Neural crest cell (in vitro differentiated cells): Measurements from ENCODE around the gene PRR35. TPM values are rescaled to one million over a fixed set of nuclear protein-coding genes. Genes with fewer than 3 reads are reported as not detected.

ENCODE experiments used
- DNase-seq: peaks from one replicate; pipeline ENCODE4 v3.0.0; 2021; ENCODE audit warnings: low read depth, mixed read lengths, low spot score
- H3K27ac Mint-ChIP-seq: one replicate; pipeline ENCODE4 v1.8.0; 2021; ENCODE audit warnings: mild to moderate bottlenecking, mixed read lengths; ENCODE audit not compliant: unreplicated experiment
- H3K27me3 Mint-ChIP-seq: 2 replicates; pipeline ENCODE4 v1.8.0; 2021; ENCODE audit warnings: low read depth, mild to moderate bottlenecking, mixed read lengths
- H3K36me3 Mint-ChIP-seq: 2 replicates; pipeline ENCODE4 v1.8.0; 2021; ENCODE audit warnings: low read depth, mild to moderate bottlenecking, mixed read lengths
- H3K4me1 Mint-ChIP-seq: 2 replicates; pipeline ENCODE4 v1.8.0; 2021; ENCODE audit warnings: mixed read lengths
- H3K4me3 Mint-ChIP-seq: one replicate; pipeline ENCODE4 v1.8.0; 2021; ENCODE audit warnings: mild to moderate bottlenecking, mixed read lengths
- H3K9me3 Mint-ChIP-seq: 2 replicates; pipeline ENCODE4 v1.8.0; 2021; ENCODE audit warnings: mixed read lengths
- total RNA-seq: library from RNA; stranded (reverse); gene quantifications from 2 replicates; pipeline ENCODE4 v1.2.1, GENCODE V29; 2021
- TF ChIP-seq, protein P1 (sequence below): fragments of 200-600 bp; sonication (generic); conservative IDR thresholded peaks from 2 replicates; pipeline ENCODE4 v1.5.0; 2021; ENCODE audit warnings: antibody characterized with exemption, mild to moderate bottlenecking

PRR35 gene
- total RNA-seq, 1 donor from 2014 or later = not detected

DNA sequence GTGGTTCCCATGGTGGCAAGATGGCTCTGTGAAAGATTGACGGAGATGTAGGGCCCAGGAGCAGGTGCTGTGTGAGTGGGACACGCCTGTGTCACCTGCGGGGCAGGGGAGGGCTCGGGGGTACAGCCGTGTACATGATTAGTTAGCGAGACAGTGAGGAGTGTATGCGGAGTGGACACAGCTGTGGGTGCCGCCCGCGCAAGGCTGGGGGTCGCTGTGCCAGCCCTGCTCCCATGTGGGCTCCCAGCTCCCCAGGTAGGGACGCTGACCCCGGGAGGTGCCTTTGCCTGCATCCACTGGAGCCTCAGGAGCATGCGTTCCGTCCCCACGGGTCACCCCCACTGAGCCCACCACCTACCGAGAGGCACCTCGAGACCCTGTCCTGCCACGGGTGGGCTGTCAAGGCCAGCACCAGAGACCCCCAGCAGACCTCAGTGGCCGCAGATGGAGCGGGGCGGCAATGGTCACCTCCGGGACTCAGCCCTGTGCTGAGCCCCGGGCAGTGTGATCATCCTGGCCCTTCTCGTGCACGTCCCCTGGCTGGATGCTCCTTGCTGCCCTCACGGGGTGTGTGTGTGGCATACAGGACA lies 25.2 kb upstream of the PRR35 start:
- TF ChIP-seq, protein P1, sequence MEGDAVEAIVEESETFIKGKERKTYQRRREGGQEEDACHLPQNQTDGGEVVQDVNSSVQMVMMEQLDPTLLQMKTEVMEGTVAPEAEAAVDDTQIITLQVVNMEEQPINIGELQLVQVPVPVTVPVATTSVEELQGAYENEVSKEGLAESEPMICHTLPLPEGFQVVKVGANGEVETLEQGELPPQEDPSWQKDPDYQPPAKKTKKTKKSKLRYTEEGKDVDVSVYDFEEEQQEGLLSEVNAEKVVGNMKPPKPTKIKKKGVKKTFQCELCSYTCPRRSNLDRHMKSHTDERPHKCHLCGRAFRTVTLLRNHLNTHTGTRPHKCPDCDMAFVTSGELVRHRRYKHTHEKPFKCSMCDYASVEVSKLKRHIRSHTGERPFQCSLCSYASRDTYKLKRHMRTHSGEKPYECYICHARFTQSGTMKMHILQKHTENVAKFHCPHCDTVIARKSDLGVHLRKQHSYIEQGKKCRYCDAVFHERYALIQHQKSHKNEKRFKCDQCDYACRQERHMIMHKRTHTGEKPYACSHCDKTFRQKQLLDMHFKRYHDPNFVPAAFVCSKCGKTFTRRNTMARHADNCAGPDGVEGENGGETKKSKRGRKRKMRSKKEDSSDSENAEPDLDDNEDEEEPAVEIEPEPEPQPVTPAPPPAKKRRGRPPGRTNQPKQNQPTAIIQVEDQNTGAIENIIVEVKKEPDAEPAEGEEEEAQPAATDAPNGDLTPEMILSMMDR = no peak
- no peaks in the 10 kb centered on the region for H3K27me3 Mint-ChIP-seq
- no peak overlapping the region for H3K4me3 Mint-ChIP-seq
- peaks cover 2% of the 10 kb centered on the region for H3K4me1 Mint-ChIP-seq
- no peaks in the 10 kb centered on the region for H3K36me3 Mint-ChIP-seq
- H3K9me3 Mint-ChIP-seq = no peaks in the 10 kb centered on the region
- peak overlapping the region; percentile 35 for H3K27ac Mint-ChIP-seq
- no peak for DNase-seq

DNA sequence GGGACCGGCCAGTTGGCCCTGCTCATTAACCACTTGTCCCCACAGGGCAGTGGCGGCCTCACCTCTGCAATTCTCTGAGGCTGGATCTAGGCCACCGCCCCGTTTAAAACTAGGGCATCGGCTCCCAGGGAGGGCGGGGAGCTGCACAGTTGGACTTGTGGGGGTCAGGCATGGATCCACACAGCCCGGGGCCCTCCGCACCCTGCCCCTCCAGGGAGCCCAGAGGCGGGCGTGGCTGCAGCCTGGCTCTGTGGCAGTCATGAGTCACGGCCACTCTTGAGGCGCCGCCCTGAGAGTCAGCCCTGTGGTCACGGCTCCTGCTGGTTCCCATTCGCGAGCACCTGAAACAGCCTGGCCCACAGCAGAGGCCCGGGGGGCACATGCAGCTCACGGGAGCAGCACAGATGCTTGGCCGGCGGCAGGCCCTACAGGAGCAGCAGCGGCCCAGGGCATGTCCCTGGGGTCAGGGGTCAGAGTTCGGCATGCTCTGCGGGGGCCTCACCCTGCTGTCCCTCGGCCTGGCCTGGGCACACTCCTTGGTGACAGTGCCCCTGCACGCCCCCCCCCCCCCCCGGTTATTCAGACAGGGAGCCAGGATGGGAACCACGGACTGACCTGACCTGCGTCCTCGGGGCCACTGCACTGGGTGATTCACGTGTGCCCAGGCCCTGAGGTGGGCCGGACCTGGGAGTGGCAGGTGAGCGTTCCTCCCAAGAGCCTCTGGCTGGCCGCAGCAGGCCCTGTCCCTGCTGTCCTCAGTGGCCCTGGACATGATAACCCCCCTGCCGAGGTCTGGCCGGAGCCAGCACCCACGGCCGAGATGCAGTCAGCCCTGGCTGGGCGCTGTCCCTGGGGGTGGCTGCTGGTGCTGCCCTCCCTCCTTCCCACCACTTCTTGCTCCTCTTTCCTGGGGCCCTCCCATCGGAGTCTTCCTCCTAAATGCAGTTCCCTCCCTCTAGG lies 24.5 kb upstream of the PRR35 start:
- no peaks in the 10 kb centered on the region for H3K27me3 Mint-ChIP-seq
- H3K4me1 Mint-ChIP-seq = no peaks in the 10 kb centered on the region
- no peak for DNase-seq
- no peak overlapping the region for H3K27ac Mint-ChIP-seq
- TF ChIP-seq, protein P1 = no peak
- no peaks in the 10 kb centered on the region for H3K36me3 Mint-ChIP-seq
- H3K4me3 Mint-ChIP-seq = no peak overlapping the region
- no peaks in the 10 kb centered on the region for H3K9me3 Mint-ChIP-seq

DNA sequence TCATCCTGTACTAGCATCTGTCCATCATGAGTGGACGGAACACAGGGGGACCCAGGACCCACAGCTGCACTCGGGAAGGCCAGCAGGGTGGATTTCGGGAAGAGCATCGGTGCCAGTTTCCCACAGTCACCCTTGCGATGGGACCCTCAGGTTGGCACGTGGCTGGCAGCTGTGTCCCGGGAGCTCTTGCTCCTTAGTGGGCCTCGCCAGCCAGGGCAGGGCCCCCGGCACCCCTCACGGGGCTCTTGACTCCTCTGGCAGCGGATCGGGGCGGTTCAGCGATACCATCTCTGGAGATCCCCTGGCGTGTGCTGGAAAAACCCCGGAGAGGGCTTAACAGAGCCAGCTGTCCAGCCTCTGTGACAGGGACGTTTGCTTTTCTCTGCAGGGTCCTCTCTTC lies 23.4 kb upstream of the PRR35 start:
- TF ChIP-seq, protein P1 = no peak
- DNase-seq = no peak
- Mint-ChIP-seq H3K36me3 (no peaks in the 10 kb centered on the region), H3K4me3 (no peak overlapping the region), H3K27ac (no peak overlapping the region), H3K9me3 (no peaks in the 10 kb centered on the region), H3K4me1 (no peaks in the 10 kb centered on the region), H3K27me3 (no peaks in the 10 kb centered on the region)

DNA sequence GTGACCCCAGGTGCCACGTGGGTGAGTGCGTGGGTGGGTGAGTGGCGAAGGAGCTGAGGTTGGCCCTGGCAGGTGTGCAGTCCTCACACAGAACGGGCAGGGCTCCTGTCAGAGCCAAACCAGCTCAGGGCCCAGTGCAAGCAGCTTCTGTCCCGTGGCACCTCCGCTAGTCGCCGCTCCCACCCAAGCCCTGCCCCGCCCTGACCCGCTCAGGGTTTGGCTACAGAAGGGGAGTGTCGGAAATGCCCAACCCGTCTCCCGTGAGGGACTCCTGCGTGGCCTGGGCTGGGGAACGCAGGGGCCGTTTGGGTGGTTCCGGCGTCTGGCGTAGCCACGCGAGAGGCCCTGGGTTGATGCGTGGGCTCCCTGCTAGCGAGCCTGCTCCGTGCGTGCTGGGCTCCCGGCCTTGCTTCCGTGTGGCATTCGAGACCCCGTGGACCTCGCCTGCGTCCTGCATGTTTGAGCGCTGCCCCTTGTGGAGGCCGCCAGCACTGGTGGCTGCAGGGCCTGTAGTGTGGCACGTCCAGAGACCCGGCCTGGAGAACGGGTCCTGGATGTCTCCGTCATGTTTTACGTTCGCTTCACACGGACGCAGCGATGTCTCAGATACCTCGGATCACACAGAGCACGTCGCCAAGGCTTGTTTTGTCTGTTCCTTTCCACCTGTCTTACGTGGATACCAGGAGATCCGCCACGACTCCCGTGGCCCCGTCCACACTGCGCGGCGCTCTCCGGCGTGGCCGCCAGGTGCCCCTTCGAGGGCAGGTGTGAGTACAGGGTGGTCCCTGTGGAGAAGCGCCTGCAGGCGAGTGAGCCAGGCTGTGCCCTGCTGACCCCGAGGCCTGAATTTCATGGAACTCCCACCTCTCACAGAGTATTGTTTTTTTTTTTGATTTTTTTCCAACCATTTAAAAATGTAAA lies 22.5 kb upstream of the PRR35 start:
- Mint-ChIP-seq H3K36me3 (no peaks in the 10 kb centered on the region), H3K9me3 (no peaks in the 10 kb centered on the region), H3K4me1 (no peaks in the 10 kb centered on the region), H3K4me3 (no peak overlapping the region), H3K27me3 (no peaks in the 10 kb centered on the region), H3K27ac (no peak overlapping the region)
- TF ChIP-seq, protein P1 = no peak
- no peak for DNase-seq

DNA sequence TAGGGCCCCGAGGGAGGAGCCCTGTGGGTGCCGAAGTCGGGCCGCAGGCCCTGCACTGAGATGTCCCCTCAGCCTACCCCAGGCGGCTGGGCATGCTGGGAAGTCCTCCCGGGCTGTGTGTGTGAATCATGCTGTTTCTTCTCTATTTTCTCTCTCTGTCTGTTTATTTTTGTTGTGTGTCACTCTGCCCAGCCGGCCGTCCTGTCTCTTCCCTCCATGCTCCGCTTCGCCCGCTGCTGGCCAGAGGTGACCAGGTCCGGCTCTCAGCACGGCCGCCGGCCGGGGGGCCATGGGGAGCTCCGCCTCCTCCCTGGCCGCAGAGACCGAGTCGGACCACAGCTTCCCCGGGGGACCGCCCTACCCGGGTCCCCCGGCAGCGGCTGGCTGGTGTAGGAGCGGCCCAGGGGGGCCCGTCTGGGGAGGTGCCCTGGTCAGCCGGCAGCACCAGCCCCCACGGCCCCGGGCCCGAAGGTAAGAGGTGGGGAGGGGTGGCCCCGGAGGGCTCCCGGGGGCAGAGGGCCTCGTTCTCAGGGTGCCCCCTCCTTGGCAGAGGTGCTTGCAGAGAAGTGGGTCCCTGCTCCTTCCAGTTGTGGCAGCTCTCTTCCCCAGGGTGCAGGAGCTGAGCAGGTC lies 20.2 kb upstream of the PRR35 start:
- no peaks in the 10 kb centered on the region for H3K9me3 Mint-ChIP-seq
- no peaks in the 10 kb centered on the region for H3K27me3 Mint-ChIP-seq
- DNase-seq = no peak
- no peaks in the 10 kb centered on the region for H3K4me1 Mint-ChIP-seq
- TF ChIP-seq, protein P1 = no peak
- H3K4me3 Mint-ChIP-seq = no peak overlapping the region
- no peak overlapping the region for H3K27ac Mint-ChIP-seq
- H3K36me3 Mint-ChIP-seq = no peaks in the 10 kb centered on the region
